Measurements from ENCODE around the gene ENAM. TPM values are rescaled to one million over a fixed set of nuclear protein-coding genes. Genes with fewer than 3 reads are reported as not detected.
"Not testable (repeated sequence)": the region's sequence is repeated elsewhere in the genome, so short reads cannot be mapped to it uniquely, and the experiment has no call there.

ENAM gene
- total and polyA plus RNA-seq, 9 donors, result 1.4 to 4.2 (median 2.2) TPM

- Histone ChIP-seq H3K4me3 (ENCODE audit: low read length) (no peak overlapping the region), H3K27me3 (ENCODE audit: control insufficient read depth, insufficient read depth, low read length) (no peaks in the 10 kb centered on the region), H3K36me3 (ENCODE audit: control insufficient read depth, insufficient read depth, low read length) (no peaks in the 10 kb centered on the region), H3K9me3 (replicated peaks; ENCODE audit: control insufficient read depth, low read depth, low read length) (no peaks in the 10 kb centered on the region), H3K4me1 (ENCODE audit: control insufficient read depth, insufficient read depth, low read length) (no peaks in the 10 kb centered on the region), H3K27ac (ENCODE audit: low read length) (no peak overlapping the region)
- DNase-seq, result no peak
- WGBS (ENCODE audit: insufficient coverage), result no CpG with 5 or more reads among the region's 3 CpGs
Observed at GRCh38 chr4:70623323-70623722, 5.2 kb upstream of the ENAM start.

DNA sequence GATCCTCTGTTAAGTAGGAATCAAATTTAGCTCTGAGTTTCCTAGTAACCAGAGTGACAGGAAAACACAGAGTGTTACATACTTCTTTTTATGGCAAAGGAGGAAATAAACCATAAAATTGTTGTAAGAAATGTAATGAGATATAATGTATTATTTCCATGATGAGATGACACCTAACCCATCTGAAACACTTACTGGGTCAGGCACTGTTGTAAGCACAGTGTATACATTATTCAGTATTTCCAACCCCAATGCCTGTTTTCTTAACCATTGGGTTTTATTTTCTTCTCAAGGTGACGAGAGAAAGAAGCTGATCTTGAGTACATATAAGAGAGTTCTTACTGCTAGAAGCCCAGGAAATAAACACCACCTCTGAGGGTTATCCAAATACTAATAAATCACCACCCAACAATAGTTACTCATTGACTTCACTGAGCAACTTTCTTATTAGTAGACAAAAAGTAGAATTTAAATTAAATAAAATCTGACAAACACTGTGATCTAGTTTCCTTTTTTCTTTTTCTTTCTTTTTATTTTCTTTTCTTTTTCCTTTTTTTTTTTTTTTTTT lies 4.2 kb upstream of the ENAM start:
- H3K27ac ChIP-seq (ENCODE audit: low read length), result no peak overlapping the region
- H3K4me1 ChIP-seq (ENCODE audit: control insufficient read depth, insufficient read depth, low read length), result no peaks in the 10 kb centered on the region
- H3K4me3 ChIP-seq (ENCODE audit: low read length), result no peak overlapping the region
- H3K9me3 ChIP-seq (replicated peaks; ENCODE audit: control insufficient read depth, low read depth, low read length), result no peaks in the 10 kb centered on the region
- no peaks in the 10 kb centered on the region for H3K36me3 ChIP-seq (ENCODE audit: control insufficient read depth, insufficient read depth, low read length)
- WGBS (ENCODE audit: insufficient coverage), result no CpG with 5 or more reads among the region's 1 CpG
- no peaks in the 10 kb centered on the region for H3K27me3 ChIP-seq (ENCODE audit: control insufficient read depth, insufficient read depth, low read length)
- no peak for DNase-seq

DNA sequence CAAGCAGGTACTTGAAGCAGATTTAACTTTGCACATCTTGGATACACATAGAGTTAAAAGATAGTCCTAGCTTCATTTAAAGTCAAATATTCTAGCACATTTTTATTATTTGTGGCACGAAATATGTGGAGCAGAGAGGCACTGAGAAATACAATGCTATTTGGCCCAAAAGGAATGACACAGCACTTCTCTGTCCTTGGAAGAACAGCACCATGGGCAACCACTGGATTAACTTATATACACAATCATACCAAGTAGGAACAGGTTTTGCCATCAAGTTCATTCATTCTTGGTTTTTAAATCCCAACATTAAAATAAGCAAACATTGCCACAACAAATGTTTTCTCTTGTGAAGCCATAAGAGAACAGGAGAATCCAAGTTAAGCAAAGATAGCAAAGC lies 924 bp upstream of the ENAM start:
- no peaks in the 10 kb centered on the region for H3K27me3 ChIP-seq (ENCODE audit: control insufficient read depth, insufficient read depth, low read length)
- WGBS (ENCODE audit: insufficient coverage), result no CpG with 5 or more reads among the region's 1 CpG
- H3K9me3 ChIP-seq (replicated peaks; ENCODE audit: control insufficient read depth, low read depth, low read length), result no peaks in the 10 kb centered on the region
- DNase-seq, result no peak
- no peak overlapping the region for H3K27ac ChIP-seq (ENCODE audit: low read length)
- H3K4me1 ChIP-seq (ENCODE audit: control insufficient read depth, insufficient read depth, low read length), result no peaks in the 10 kb centered on the region
- no peak overlapping the region for H3K4me3 ChIP-seq (ENCODE audit: low read length)
- no peaks in the 10 kb centered on the region for H3K36me3 ChIP-seq (ENCODE audit: control insufficient read depth, insufficient read depth, low read length)

- Histone ChIP-seq H3K27me3 (ENCODE audit: control insufficient read depth, insufficient read depth, low read length) (no peaks in the 10 kb centered on the region), H3K9me3 (replicated peaks; ENCODE audit: control insufficient read depth, low read depth, low read length) (no peaks in the 10 kb centered on the region), H3K4me1 (ENCODE audit: control insufficient read depth, insufficient read depth, low read length) (no peaks in the 10 kb centered on the region), H3K4me3 (ENCODE audit: low read length) (no peak overlapping the region), H3K27ac (ENCODE audit: low read length) (no peak overlapping the region), H3K36me3 (ENCODE audit: control insufficient read depth, insufficient read depth, low read length) (no peaks in the 10 kb centered on the region)
- DNase-seq, result no peak
- WGBS (ENCODE audit: insufficient coverage), result no CpG with 5 or more reads among the region's 1 CpG
Observed at GRCh38 chr4:70629469-70630090, 1.0 kb downstream of the ENAM start.

DNA sequence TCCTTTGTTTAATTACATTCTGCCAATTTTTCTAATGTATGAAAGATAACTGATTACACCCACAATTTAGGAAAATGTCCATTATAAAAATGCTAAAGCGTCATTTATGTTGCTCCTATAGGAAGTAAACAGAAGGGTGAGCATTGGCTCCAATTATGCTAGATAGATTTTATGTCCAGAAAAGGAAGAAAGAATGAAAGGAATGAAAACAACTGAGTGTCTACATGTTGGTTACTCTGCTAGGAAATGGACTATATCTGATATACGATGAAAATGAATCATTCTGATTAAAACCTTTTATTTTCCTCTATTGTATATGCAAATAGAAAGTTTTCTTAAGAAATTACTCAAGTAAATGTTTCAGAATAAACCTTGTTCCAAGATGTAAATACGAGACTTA lies 1.6 kb downstream of the ENAM start:
- no peaks in the 10 kb centered on the region for H3K36me3 ChIP-seq (ENCODE audit: control insufficient read depth, insufficient read depth, low read length)
- H3K9me3 ChIP-seq (replicated peaks; ENCODE audit: control insufficient read depth, low read depth, low read length), result no peaks in the 10 kb centered on the region
- H3K4me1 ChIP-seq (ENCODE audit: control insufficient read depth, insufficient read depth, low read length), result no peaks in the 10 kb centered on the region
- no peak for DNase-seq
- H3K27me3 ChIP-seq (ENCODE audit: control insufficient read depth, insufficient read depth, low read length), result no peaks in the 10 kb centered on the region
- no CpG with 5 or more reads among the region's 3 CpGs for WGBS (ENCODE audit: insufficient coverage)
- no peak overlapping the region for H3K27ac ChIP-seq (ENCODE audit: low read length)
- no peak overlapping the region for H3K4me3 ChIP-seq (ENCODE audit: low read length)

DNA sequence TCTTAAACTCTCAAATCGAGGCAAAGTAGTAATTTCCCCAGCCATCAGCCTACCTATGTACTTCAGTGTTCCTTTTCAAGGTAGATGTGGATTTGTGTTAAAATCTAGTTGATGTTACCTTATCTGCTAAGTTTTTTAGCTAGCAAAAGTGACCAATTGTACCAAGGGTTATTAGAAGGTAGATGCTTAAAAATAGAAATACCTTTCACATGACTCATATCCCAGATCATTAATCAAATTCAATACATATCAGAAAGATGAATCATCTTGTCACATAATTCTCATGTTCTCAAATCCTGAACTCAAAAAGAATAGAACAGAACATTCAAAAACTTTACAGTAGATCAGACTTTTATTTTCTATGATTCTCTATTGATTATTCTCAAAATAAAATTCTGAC lies 3.5 kb downstream of the ENAM start:
- no peaks in the 10 kb centered on the region for H3K9me3 ChIP-seq (replicated peaks; ENCODE audit: control insufficient read depth, low read depth, low read length)
- no peaks in the 10 kb centered on the region for H3K4me1 ChIP-seq (ENCODE audit: control insufficient read depth, insufficient read depth, low read length)
- no peak for DNase-seq
- H3K4me3 ChIP-seq (ENCODE audit: low read length), result no peak overlapping the region
- no peaks in the 10 kb centered on the region for H3K36me3 ChIP-seq (ENCODE audit: control insufficient read depth, insufficient read depth, low read length)
- no peak overlapping the region for H3K27ac ChIP-seq (ENCODE audit: low read length)
- WGBS (ENCODE audit: insufficient coverage), result no CpG with 5 or more reads among the region's 1 CpG
- H3K27me3 ChIP-seq (ENCODE audit: control insufficient read depth, insufficient read depth, low read length), result no peaks in the 10 kb centered on the region

GRCh38 chr4:70634482-70634881 lies 5.9 kb downstream of the ENAM start:
- Histone ChIP-seq H3K4me1 (ENCODE audit: control insufficient read depth, insufficient read depth, low read length) (no peaks in the 10 kb centered on the region), H3K27me3 (ENCODE audit: control insufficient read depth, insufficient read depth, low read length) (no peaks in the 10 kb centered on the region), H3K4me3 (ENCODE audit: low read length) (no peak overlapping the region), H3K9me3 (replicated peaks; ENCODE audit: control insufficient read depth, low read depth, low read length) (no peaks in the 10 kb centered on the region), H3K27ac (ENCODE audit: low read length) (no peak overlapping the region), H3K36me3 (ENCODE audit: control insufficient read depth, insufficient read depth, low read length) (no peaks in the 10 kb centered on the region)
- no peak for DNase-seq
- 95% methylated on average over 3 of the region's 5 CpGs for WGBS (ENCODE audit: insufficient coverage)

GRCh38 chr4:70637239-70637913 lies 8.8 kb downstream of the ENAM start:
- Histone ChIP-seq H3K27ac (ENCODE audit: low read length) (peak overlapping the region; percentile 79), H3K36me3 (ENCODE audit: control insufficient read depth, insufficient read depth, low read length) (no peaks in the 10 kb centered on the region), H3K27me3 (ENCODE audit: control insufficient read depth, insufficient read depth, low read length) (no peaks in the 10 kb centered on the region), H3K9me3 (replicated peaks; ENCODE audit: control insufficient read depth, low read depth, low read length) (no peaks in the 10 kb centered on the region), H3K4me1 (ENCODE audit: control insufficient read depth, insufficient read depth, low read length) (no peaks in the 10 kb centered on the region), H3K4me3 (ENCODE audit: low read length) (no peak overlapping the region)
- DNase-seq, result peak; percentile 32
- 30% methylated on average over 1 of the region's 8 CpGs for WGBS (ENCODE audit: insufficient coverage)

GRCh38 chr4:70640192-70640591 lies 11.6 kb downstream of the ENAM start:
- Histone ChIP-seq H3K4me1 (ENCODE audit: control insufficient read depth, insufficient read depth, low read length) (no peaks in the 10 kb centered on the region), H3K27me3 (ENCODE audit: control insufficient read depth, insufficient read depth, low read length) (no peaks in the 10 kb centered on the region), H3K27ac (ENCODE audit: low read length) (no peak overlapping the region), H3K36me3 (ENCODE audit: control insufficient read depth, insufficient read depth, low read length) (no peaks in the 10 kb centered on the region), H3K4me3 (ENCODE audit: low read length) (no peak overlapping the region), H3K9me3 (replicated peaks; ENCODE audit: control insufficient read depth, low read depth, low read length) (no peaks in the 10 kb centered on the region)
- 100% methylated on average over 1 of the region's 2 CpGs for WGBS (ENCODE audit: insufficient coverage)
- DNase-seq, result no peak

DNA sequence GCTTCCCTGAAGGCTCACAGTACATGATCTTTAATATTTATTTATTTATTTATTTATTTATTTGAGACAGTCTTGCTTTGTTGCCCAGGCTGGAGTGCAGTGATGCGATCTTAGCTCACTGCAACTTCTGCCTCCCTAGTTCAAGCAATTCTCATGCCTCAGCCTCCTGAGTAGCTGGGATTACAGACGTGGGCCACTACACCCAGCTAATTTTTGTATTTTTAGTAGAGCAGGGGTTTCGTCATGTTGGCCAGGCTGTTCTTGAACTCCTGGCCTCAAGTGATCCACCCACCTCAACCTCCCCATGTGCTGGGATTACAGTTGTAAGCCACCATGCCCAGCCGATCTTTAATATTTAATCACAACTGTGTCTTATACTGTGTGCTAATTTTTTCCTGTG lies 22.2 kb downstream of the ENAM start:
- H3K4me3 ChIP-seq (ENCODE audit: low read length); H3K4me1 ChIP-seq (ENCODE audit: control insufficient read depth, insufficient read depth, low read length); H3K27ac ChIP-seq (ENCODE audit: low read length); H3K9me3 ChIP-seq (replicated peaks; ENCODE audit: control insufficient read depth, low read depth, low read length); DNase-seq; H3K36me3 ChIP-seq (ENCODE audit: control insufficient read depth, insufficient read depth, low read length); H3K27me3 ChIP-seq (ENCODE audit: control insufficient read depth, insufficient read depth, low read length): not testable (repeated sequence)
- WGBS (ENCODE audit: insufficient coverage), result no CpG with 5 or more reads among the region's 4 CpGs

All from muscle of leg (tissue), 11 donors.